ENCODE measurements around the gene EIF3L. TPM values are rescaled to one million over a fixed set of nuclear protein-coding genes. Genes with fewer than 3 reads are reported as not detected.
A peak's percentile ranks its signal among the peaks of the same experiment; 100 is the strongest.

EIF3L gene
- total RNA-seq, 2 experiments from 2014 or later = 656 to 664 TPM

- no peaks in the 10 kb centered on the region for H3K4me1 Mint-ChIP-seq (ENCODE audit: low read depth)
- no peaks in the 10 kb centered on the region for H3K36me3 Mint-ChIP-seq
- no peaks in the 10 kb centered on the region for H3K27me3 Mint-ChIP-seq
- ChIA-PET CTCF (no interaction called here), POLR2A (no interaction called here)
- DNase-seq = no peak
- no peak overlapping the region for H3K27ac Mint-ChIP-seq
- intact Hi-C loops (cut with micrococcal nuclease) = no loop called here
- H3K4me3 Mint-ChIP-seq = no peak overlapping the region
- no peaks in the 10 kb centered on the region for H3K9me3 Mint-ChIP-seq
Measured at GRCh38 chr22:37926358-37926757, 77.1 kb downstream of the EIF3L start.

- Mint-ChIP-seq H3K4me1 (ENCODE audit: low read depth) (no peaks in the 10 kb centered on the region), H3K9me3 (no peaks in the 10 kb centered on the region), H3K36me3 (no peaks in the 10 kb centered on the region), H3K27ac (no peak overlapping the region), H3K27me3 (no peaks in the 10 kb centered on the region), H3K4me3 (no peak overlapping the region)
- intact Hi-C loops (cut with micrococcal nuclease) = no loop called here
- POLR2A ChIA-PET = no interaction called here
- CTCF ChIA-PET = interaction anchor here (1.2 to 7.9 kb wide), 2 partner anchors 39 to 109 kb away, joined by 3 to 58 read pairs; no protein-coding TSS in a partner anchor
- no peak for DNase-seq
Measured at GRCh38 chr22:37926771-37927636, 77.8 kb downstream of the EIF3L start.

- no peaks in the 10 kb centered on the region for H3K4me1 Mint-ChIP-seq (ENCODE audit: low read depth)
Measured at GRCh38 chr22:37927637-37927936, 78.4 kb downstream of the EIF3L start.

DNA sequence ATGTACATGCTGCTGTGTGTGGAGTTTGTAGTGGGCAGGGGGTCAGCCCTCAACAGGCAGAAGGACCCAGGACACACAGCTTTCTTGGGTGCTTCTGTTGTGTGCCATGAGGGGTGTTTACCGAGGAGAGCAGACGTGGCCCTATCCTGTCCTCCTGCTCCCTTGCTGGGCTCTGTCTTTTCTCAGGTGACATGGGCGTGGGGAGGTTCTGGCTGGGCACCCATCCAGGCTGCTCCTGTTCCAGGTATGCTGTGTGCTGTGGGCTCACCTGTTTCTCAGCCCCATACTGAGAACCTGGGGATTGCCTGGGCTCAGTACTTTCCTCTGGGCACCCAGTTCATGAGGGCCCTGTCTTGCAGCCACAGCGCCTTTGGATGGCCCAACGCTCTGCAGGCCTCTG lies 80.2 kb downstream of the EIF3L start:
- intact Hi-C loops (cut with micrococcal nuclease) = no loop called here
- CTCF ChIA-PET = interaction anchor here (7.9 kb wide), 1 partner anchor 112 kb away, joined by 58 read pairs; no protein-coding TSS in a partner anchor
- no peak overlapping the region for H3K27ac Mint-ChIP-seq
- H3K36me3 Mint-ChIP-seq = no peaks in the 10 kb centered on the region
- H3K4me1 Mint-ChIP-seq (ENCODE audit: low read depth) = peaks cover 8% of the 10 kb centered on the region
- H3K27me3 Mint-ChIP-seq = no peaks in the 10 kb centered on the region
- H3K4me3 Mint-ChIP-seq = no peak overlapping the region
- no peaks in the 10 kb centered on the region for H3K9me3 Mint-ChIP-seq
- POLR2A ChIA-PET = no interaction called here
- no peak for DNase-seq

More at GRCh38 chr22:37927637-37927936, 78.4 kb downstream of the EIF3L start:
- H3K27ac Mint-ChIP-seq = no peak overlapping the region
- H3K4me3 Mint-ChIP-seq = no peak overlapping the region
- CTCF ChIA-PET = interaction anchor here (1.2 to 7.9 kb wide), 2 partner anchors 38 to 110 kb away, joined by 3 to 58 read pairs; no protein-coding TSS in a partner anchor
- DNase-seq = no peak
- no peaks in the 10 kb centered on the region for H3K27me3 Mint-ChIP-seq
- no peaks in the 10 kb centered on the region for H3K36me3 Mint-ChIP-seq
- H3K9me3 Mint-ChIP-seq = no peaks in the 10 kb centered on the region
- POLR2A ChIA-PET = no interaction called here
- intact Hi-C loops (cut with micrococcal nuclease) = no loop called here

DNA sequence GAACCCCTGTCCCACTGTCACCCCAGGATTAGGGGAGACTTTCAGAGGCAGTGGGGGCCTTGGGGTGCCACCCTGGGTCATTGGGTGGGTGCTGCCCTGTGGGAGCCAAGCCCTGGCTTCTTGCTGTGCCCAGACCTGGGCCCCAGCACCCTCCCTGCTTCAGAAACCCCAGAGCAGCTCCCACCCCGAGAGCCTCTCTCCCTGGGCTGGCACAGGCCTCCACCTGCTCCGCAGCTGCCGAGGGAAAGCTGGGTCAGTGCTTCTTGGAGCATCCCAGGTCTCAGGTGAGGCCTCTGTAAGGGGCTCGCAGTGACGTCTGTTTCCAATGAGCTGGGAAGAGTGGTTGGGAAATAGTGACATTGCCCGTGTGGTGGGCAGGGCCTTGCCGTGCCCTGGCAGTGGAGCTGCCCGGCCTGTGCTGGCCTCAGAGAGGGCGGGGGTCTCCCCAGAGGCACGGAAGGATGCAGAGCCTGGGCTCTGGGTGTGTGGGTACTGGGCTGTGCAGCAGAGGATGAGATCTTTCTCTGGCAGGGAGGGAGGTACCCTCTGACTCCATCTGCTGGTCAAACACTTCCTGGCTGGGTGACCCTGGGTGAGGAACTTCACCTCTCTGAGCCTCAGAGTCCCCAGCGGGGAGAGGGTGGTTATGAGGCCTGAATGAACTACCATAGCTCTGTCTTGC lies 81.2 kb downstream of the EIF3L start:
- CTCF ChIA-PET = interaction anchor here (1.3 to 7.9 kb wide), 2 partner anchors 14 to 113 kb away, joined by 3 to 58 read pairs; no protein-coding TSS in a partner anchor
- H3K27me3 Mint-ChIP-seq = no peaks in the 10 kb centered on the region
- no peaks in the 10 kb centered on the region for H3K9me3 Mint-ChIP-seq
- POLR2A ChIA-PET = no interaction called here
- peak; percentile 23 for DNase-seq
- H3K36me3 Mint-ChIP-seq = no peaks in the 10 kb centered on the region
- no peak overlapping the region for H3K4me3 Mint-ChIP-seq
- intact Hi-C loops (cut with micrococcal nuclease) = no loop called here
- peaks cover 8% of the 10 kb centered on the region for H3K4me1 Mint-ChIP-seq (ENCODE audit: low read depth)
- H3K27ac Mint-ChIP-seq = no peak overlapping the region

DNA sequence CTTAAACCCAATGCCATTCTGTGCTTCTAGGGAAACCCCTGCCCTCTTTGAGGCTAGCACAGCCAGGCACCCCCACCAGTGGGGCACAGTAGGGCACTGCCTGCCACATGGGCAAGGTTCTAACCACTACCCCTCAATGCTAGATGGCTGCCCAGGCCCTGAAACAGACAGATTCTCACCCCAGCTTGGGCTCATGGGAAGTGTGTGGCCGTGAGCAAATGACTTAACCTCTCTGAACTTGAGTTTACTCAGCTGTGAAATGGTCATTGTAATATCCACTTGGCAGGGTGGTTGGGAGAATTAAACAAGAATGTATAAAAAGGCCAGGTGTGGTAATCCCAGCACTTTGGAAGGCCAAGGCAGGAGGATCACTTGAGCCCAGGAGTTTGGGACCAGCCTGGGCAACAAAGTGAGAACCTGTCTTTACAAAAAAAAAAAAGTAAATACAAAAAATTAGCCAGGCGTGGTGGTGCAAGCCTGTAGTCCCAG lies 81.8 kb downstream of the EIF3L start:
- no peak overlapping the region for H3K27ac Mint-ChIP-seq
- no peaks in the 10 kb centered on the region for H3K36me3 Mint-ChIP-seq
- intact Hi-C loops (cut with micrococcal nuclease) = no loop called here
- POLR2A ChIA-PET = no interaction called here
- H3K27me3 Mint-ChIP-seq = no peaks in the 10 kb centered on the region
- DNase-seq = no peak
- H3K9me3 Mint-ChIP-seq = no peaks in the 10 kb centered on the region
- peaks cover 8% of the 10 kb centered on the region for H3K4me1 Mint-ChIP-seq (ENCODE audit: low read depth)
- CTCF ChIA-PET = interaction anchor here (1.3 to 7.9 kb wide), 2 partner anchors 14 to 113 kb away, joined by 3 to 58 read pairs; no protein-coding TSS in a partner anchor
- H3K4me3 Mint-ChIP-seq = no peak overlapping the region

DNA sequence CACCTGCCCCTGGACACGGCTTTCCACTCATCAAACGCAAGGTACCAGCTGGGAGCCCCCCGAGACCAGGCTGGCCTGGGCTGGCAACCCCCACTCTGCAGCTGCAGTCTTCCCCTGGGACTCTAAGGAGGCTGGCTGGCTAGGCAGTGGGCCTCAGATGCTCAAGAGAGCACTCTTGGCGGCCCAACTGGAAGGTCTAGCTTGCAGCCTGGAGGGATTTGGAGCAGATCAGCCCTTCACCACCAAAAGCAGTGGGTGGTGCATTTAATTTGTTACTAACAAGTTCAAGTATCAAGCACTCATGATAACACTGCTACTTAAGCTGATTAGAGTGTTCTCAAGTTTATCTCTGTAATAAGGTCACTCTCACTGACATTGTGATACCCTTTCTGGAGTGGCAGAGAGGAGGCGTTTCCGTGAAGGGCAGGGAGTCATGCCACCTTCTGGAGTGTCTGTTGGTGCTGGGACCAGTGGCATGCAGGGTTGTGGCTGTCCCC lies 82.7 kb downstream of the EIF3L start:
- Mint-ChIP-seq H3K4me1 (ENCODE audit: low read depth) (peaks cover 8% of the 10 kb centered on the region), H3K9me3 (no peaks in the 10 kb centered on the region), H3K36me3 (peaks cover 2% of the 10 kb centered on the region), H3K27ac (no peak overlapping the region), H3K4me3 (no peak overlapping the region), H3K27me3 (no peaks in the 10 kb centered on the region)
- intact Hi-C loops (cut with micrococcal nuclease) = no loop called here
- DNase-seq = no peak
- ChIA-PET CTCF (interaction anchor here (1.3 to 7.9 kb wide), 3 partner anchors 15 to 114 kb away, joined by 3 to 58 read pairs (median 12); partner anchors contain the start of gene MICALL1), POLR2A (no interaction called here)

DNA sequence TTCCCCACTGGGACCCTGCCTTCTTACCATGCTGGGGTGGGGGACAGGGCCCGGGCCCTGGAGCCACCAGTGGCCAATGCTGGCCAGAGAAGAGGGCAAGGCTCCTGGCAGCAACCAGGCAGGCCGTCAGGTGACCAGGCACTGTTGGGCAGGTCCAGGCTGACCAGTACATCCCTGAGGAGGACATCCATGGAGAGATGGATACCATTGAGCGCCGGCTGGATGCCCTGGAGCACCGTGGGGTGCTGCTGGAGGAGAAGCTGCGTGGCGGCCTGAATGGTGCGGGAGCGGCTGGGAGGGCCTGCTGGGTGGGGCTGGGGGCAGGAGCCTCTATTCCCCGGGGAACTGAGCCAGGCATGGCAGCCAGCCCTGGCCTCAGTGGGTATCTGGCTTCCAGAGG lies 83.2 kb downstream of the EIF3L start:
- DNase-seq = no peak
- ChIA-PET CTCF (interaction anchor here (1.0 to 7.9 kb wide), 4 partner anchors 27 to 121 kb away, joined by 3 to 58 read pairs (median 8); partner anchors contain the start of gene MICALL1), POLR2A (no interaction called here)
- H3K27ac Mint-ChIP-seq = no peak overlapping the region
- peaks cover 2% of the 10 kb centered on the region for H3K36me3 Mint-ChIP-seq
- intact Hi-C loops (cut with micrococcal nuclease) = no loop called here
- H3K4me3 Mint-ChIP-seq = no peak overlapping the region
- peaks cover 8% of the 10 kb centered on the region for H3K4me1 Mint-ChIP-seq (ENCODE audit: low read depth)
- H3K9me3 Mint-ChIP-seq = no peaks in the 10 kb centered on the region
- no peaks in the 10 kb centered on the region for H3K27me3 Mint-ChIP-seq

DNA sequence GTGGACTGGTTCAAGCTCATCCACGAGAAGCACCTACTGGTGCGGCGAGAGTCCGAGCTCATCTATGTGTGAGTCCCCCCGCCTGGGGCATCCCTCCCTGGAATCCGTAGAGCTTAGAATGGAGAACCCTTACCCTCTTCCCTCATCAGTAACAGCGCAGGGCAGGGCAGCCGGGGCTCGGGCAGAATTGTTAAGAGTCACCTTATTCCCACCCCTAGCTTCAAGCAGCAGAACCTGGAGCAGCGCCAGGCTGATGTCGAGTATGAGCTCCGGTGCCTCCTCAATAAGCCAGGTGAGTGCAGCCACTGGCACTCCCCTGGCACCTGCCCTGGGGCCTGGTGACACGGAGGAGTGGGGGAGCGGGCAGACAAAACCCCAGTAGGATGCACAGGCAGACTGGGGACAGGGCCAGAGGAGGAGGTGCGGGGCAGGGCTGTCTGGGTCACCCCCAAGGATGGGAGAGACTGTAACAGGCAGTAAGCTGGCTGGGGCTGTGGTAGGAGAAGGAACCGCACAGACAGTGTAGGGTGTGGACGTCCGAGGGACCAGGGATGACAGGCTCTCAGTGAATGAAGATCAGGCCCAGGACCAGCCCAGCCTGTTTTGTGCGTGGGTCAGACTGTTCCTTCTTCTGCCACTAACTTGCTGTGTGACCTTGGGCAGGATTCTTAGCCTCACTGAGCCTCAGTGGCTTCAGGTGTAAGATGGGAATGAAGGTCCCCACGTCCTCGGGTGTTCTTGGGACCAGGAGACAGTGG lies 83.8 kb downstream of the EIF3L start:
- Mint-ChIP-seq H3K9me3 (no peaks in the 10 kb centered on the region), H3K27ac (no peak overlapping the region), H3K4me3 (no peak overlapping the region), H3K27me3 (no peaks in the 10 kb centered on the region), H3K36me3 (peaks cover 4% of the 10 kb centered on the region), H3K4me1 (ENCODE audit: low read depth) (peaks cover 8% of the 10 kb centered on the region)
- no peak for DNase-seq
- POLR2A ChIA-PET = no interaction called here
- CTCF ChIA-PET = interaction anchor here (1.0 to 7.9 kb wide), 7 partner anchors 11 to 120 kb away, joined by 3 to 58 read pairs (median 4); partner anchors contain the start of gene MICALL1
- intact Hi-C loops (cut with micrococcal nuclease) = no loop called here

DNA sequence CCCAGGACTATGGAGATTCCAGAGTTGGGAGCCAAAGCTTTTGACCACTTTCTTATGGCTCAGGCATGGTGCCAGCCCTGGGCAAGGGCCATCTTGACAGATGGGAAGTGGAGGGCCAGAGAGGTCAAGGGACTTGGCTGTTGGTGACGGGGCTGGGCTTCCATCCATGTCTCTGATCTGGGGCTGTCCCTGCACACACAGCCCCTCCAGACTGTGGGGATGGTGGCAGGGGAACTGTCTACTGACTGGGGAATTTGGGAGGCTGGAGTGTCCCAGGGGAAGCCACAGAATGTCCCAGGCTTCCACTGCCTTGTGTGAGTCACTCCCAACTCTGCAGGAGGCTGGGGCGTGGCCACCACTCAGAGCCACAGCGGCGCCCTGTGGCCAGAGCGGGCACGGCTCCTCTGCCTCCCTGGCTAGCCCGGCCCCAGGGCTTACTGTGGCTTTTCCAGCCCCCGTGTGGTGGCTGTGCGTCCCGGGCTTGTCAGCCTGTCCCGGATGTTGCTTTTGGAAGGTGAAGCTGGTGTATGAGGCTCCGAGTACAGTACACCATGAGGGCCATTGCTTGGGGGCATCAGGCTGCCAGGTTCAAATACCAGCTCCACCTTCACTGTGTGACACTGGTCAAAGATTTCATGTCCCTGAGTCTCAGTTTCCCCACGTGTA lies 84.6 kb downstream of the EIF3L start:
- CTCF ChIA-PET = interaction anchor here (0.5 to 7.9 kb wide), 21 partner anchors 10 to 750 kb away, joined by 3 to 58 read pairs (median 3); partner anchors contain the start of genes C22orf23, MICALL1 and POLR2F
- peaks cover 4% of the 10 kb centered on the region for H3K36me3 Mint-ChIP-seq
- H3K4me3 Mint-ChIP-seq = no peak overlapping the region
- no peak overlapping the region for H3K27ac Mint-ChIP-seq
- intact Hi-C loops (cut with micrococcal nuclease) = loop anchor here (1.0 to 2.0 kb wide), 2 partner anchors 47 to 117 kb away; no protein-coding TSS in a partner anchor
- POLR2A ChIA-PET = interaction anchor here (0.8 kb wide), 1 partner anchor 15 kb away, joined by 3 read pairs; no protein-coding TSS in a partner anchor
- no peaks in the 10 kb centered on the region for H3K9me3 Mint-ChIP-seq
- peaks cover 8% of the 10 kb centered on the region for H3K4me1 Mint-ChIP-seq (ENCODE audit: low read depth)
- DNase-seq = peak; percentile 93
- no peaks in the 10 kb centered on the region for H3K27me3 Mint-ChIP-seq

Data from activated CD4-positive, alpha-beta memory T cell treated with anti-CD3 and anti-CD28 coated beads for 36 hours (primary cell).